CD14-positive monocyte (primary cell): ENCODE results near the gene ITPR1. TPM values are rescaled to one million over a fixed set of nuclear protein-coding genes. Genes with fewer than 3 reads are reported as not detected.

Source experiments
- DNase-seq, 3 donors: peaks; one replicate each; pipeline ENCODE4 v3.0.0-alpha.2; 2011 to 2022
- H2AFZ ChIP-seq: 2 replicates; pipeline ENCODE4 v1.6.0; 2012; ENCODE audit warnings: mild to moderate bottlenecking, low read depth, low read length, inconsistent platforms; ENCODE audit not compliant: insufficient read depth, poor library complexity, severe bottlenecking
- H3K27ac ChIP-seq, 2 donors: 1 replicate in 1 of 2; 2 replicates in 1 of 2; pipeline ENCODE4 v1.5.1; 2012 to 2013; ENCODE audit warnings: low read length in 2 of 2, control low read depth in 1 of 2, inconsistent platforms in 1 of 2, low read depth in 1 of 2, mild to moderate bottlenecking in 1 of 2
- H3K27me3 ChIP-seq, 2 donors: one replicate each; pipeline versions ENCODE4 v1.6.0 to v1.6.1; 2011 to 2013; ENCODE audit warnings: low read length in 2 of 2; ENCODE audit not compliant: control insufficient read depth in 2 of 2, insufficient read depth in 2 of 2
- H3K36me3 ChIP-seq, 2 donors: replicated peaks in 1 of 2; 1 replicate in 1 of 2; 2 replicates in 1 of 2; pipeline versions ENCODE4 v1.5.1 to v1.6.1; 2012 to 2013; ENCODE audit warnings: low read length in 2 of 2, control low read depth in 1 of 2, inconsistent platforms in 1 of 2, mild to moderate bottlenecking in 1 of 2; ENCODE audit not compliant: insufficient read depth in 2 of 2, control insufficient read depth in 1 of 2
- H3K4me1 ChIP-seq, 2 donors: 1 replicate in 1 of 2; 2 replicates in 1 of 2; pipeline versions ENCODE4 v1.5.1 to v1.6.1; 2012 to 2013; ENCODE audit warnings: low read length in 2 of 2, control low read depth in 1 of 2, inconsistent platforms in 1 of 2, mild to moderate bottlenecking in 1 of 2, moderate library complexity in 1 of 2; ENCODE audit not compliant: insufficient read depth in 2 of 2, control insufficient read depth in 1 of 2
- H3K4me2 ChIP-seq: replicated peaks from 2 replicates; pipeline ENCODE3; 2012; ENCODE audit warnings: low read length, moderate library complexity, mild to moderate bottlenecking; ENCODE audit not compliant: poor library complexity, severe bottlenecking; ENCODE audit errors: extremely low read depth
- H3K4me3 ChIP-seq, 3 experiments: fragments of 200-600 bp in 1 of 3; sonication (generic) in 1 of 3; replicated peaks in 1 of 3; 1 replicate in 2 of 3; 2 replicates in 1 of 3; pipeline ENCODE4 v1.5.1; 2011 to 2013; ENCODE audit warnings: low read length in 3 of 3, mild to moderate bottlenecking in 3 of 3, control low read depth in 2 of 3, low read depth in 2 of 3, inconsistent platforms in 1 of 3, moderate library complexity in 1 of 3
- H3K79me2 ChIP-seq: 2 replicates; pipeline ENCODE4 v1.6.0; 2012; ENCODE audit warnings: mild to moderate bottlenecking, control low read depth, inconsistent platforms, low read length, moderate library complexity; ENCODE audit not compliant: insufficient read depth
- H3K9ac ChIP-seq: 2 replicates; pipeline ENCODE4 v1.6.0; 2017; ENCODE audit warnings: low read length, mild to moderate bottlenecking; ENCODE audit not compliant: insufficient read depth, poor library complexity, severe bottlenecking
- H3K9me3 ChIP-seq, 2 donors: replicated peaks in 1 of 2; 1 replicate in 1 of 2; 2 replicates in 1 of 2; pipeline versions ENCODE4 v1.5.1 to v1.6.1; 2012 to 2013; ENCODE audit warnings: low read length in 2 of 2, control low read depth in 1 of 2; ENCODE audit not compliant: control insufficient read depth in 1 of 2, insufficient read depth in 1 of 2
- H4K20me1 ChIP-seq: 2 replicates; pipeline ENCODE4 v1.6.0; 2012; ENCODE audit warnings: mild to moderate bottlenecking, low read length, control low read depth, moderate library complexity; ENCODE audit not compliant: insufficient read depth
- H3K27ac Mint-ChIP-seq, 7 donors: one replicate each; pipeline ENCODE4 v1.8.0; 2020; ENCODE audit warnings: mild to moderate bottlenecking in 7 of 7, mixed read lengths in 7 of 7, moderate library complexity in 6 of 7, inconsistent platforms in 2 of 7
- H3K27me3 Mint-ChIP-seq, 3 donors: one replicate each; pipeline ENCODE4 v1.8.0; 2021 to 2022; ENCODE audit warnings: low read depth in 3 of 3, mild to moderate bottlenecking in 3 of 3, mixed read lengths in 3 of 3, moderate library complexity in 3 of 3, inconsistent platforms in 1 of 3
- H3K36me3 Mint-ChIP-seq, 2 donors: one replicate each; pipeline ENCODE4 v1.8.0; 2020; ENCODE audit warnings: mixed read lengths in 2 of 2, inconsistent platforms in 1 of 2, mild to moderate bottlenecking in 1 of 2
- H3K4me1 Mint-ChIP-seq: one replicate; pipeline ENCODE4 v1.8.0; 2020; ENCODE audit warnings: mild to moderate bottlenecking, mixed read lengths
- H3K4me3 Mint-ChIP-seq, 2 donors: one replicate each; pipeline ENCODE4 v1.8.0; 2020; ENCODE audit warnings: mild to moderate bottlenecking in 2 of 2, mixed read lengths in 2 of 2, moderate library complexity in 1 of 2
- H3K9me3 Mint-ChIP-seq, 7 donors: one replicate each; pipeline ENCODE4 v1.8.0; 2020 to 2022; ENCODE audit warnings: mixed read lengths in 7 of 7, mild to moderate bottlenecking in 6 of 7, moderate library complexity in 6 of 7, inconsistent platforms in 2 of 7
- CTCF ChIP-seq: fragments of 200-600 bp; IDR thresholded peaks from one replicate; pipeline ENCODE4 v1.8.0; 2022; ENCODE audit warnings: antibody characterized with exemption, mild to moderate bottlenecking
- WGBS: methylation state at CpG from one replicate; pipeline ENCODE4 v1.1.5; 2013; ENCODE audit warnings: missing lambda C conversion rate; ENCODE audit not compliant: insufficient coverage; 5-methylcytosine and 5-hydroxymethylcytosine counted together
- intact Hi-C, 2 donors: fragments of 100-400 bp; cut with micrococcal nuclease; formaldehyde crosslinking; loops; one replicate each; pipeline versions ENCODE4 v1.15.0 to v1.15.1; 2023
- polyA plus RNA-seq, 3 donors: library from polyadenylated mRNA; depleted of rRNA in 1 of 3; unstranded in 2 of 3; stranded (reverse) in 1 of 3; fragments of 300-500 nt in 2 of 3; fragments of >200 nt in 1 of 3; fragmentation: Illumina TruSeq in 2 of 3; gene quantifications; 1 replicate in 2 of 3; 2 replicates in 1 of 3; pipeline ENCODE4 v1.2.3, GENCODE V29; 2012 to 2021

The ITPR1 gene
- polyA plus RNA-seq, 3 donors = 3.2 to 21.1 (median 7.1) TPM

GRCh38 chr3:4812591-4812990 lies 319.4 kb downstream of the ITPR1 start:
- Histone ChIP-seq H3K79me2 (no peaks in the 10 kb centered on the region), H2AFZ (no peak overlapping the region), H3K36me3 (peaks cover 31 to 79% of the 10 kb centered on the region in 2 donors), H3K9ac (no peak overlapping the region), H3K27ac (no peak overlapping the region), H3K27me3 (no peaks in the 10 kb centered on the region), H4K20me1 (no peaks in the 10 kb centered on the region), H3K4me1 (peaks cover 11 to 13% of the 10 kb centered on the region in 2 donors), H3K4me2 (no peak overlapping the region), H3K9me3 (no peaks in the 10 kb centered on the region), H3K4me3 (no peak overlapping the region)
- Mint-ChIP-seq H3K27me3 (no peaks in the 10 kb centered on the region), H3K4me3 (no peak overlapping the region), H3K36me3 (peaks cover 66 to 72% of the 10 kb centered on the region in 2 donors), H3K4me1 (peaks cover 22% of the 10 kb centered on the region), H3K9me3 (peaks cover 0 to 4% (median 0%) of the 10 kb centered on the region in 7 donors), H3K27ac (no peak overlapping the region)
- no peak for TF ChIP-seq CTCF
- intact Hi-C loops = loop anchor here in 1 of 2 donors (5.0 kb wide), 1 partner anchor 55 kb away; no protein-coding TSS in a partner anchor
- DNase-seq = no peak
- WGBS = 100% methylated on average over 3 of the region's 5 CpGs

DNA sequence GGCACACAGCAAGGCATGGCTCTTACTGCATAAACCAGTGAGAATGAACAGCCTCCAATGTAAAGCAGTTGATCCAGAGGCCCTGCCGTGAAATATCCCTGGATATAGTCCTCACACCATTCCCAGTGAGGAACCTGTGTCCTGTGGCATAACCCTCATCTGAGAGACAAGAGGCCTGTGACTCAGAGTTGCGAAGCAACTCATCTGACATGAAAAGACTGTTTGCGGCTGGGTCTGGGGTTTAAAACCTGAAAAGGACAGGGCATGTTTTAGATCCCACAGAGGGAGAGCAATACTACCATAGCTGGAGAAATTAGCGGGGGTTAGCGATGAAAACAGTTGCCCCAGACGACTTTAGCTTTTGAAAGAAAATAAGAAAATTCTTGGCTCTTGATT lies 320.8 kb downstream of the ITPR1 start:
- H3K9me3 Mint-ChIP-seq = peaks cover 0 to 4% (median 0%) of the 10 kb centered on the region in 7 donors
- H3K4me3 ChIP-seq = peak overlapping the region in 1 of 3 experiments; percentile 58
- peak overlapping the region in 6 of 7 donors; percentile 69 to 91 (median 81) for H3K27ac Mint-ChIP-seq
- no peaks in the 10 kb centered on the region for H4K20me1 ChIP-seq
- DNase-seq = peak; percentile 33 to 62 (median 57)
- H3K27me3 ChIP-seq = no peaks in the 10 kb centered on the region
- WGBS = 67% methylated on average over 4 of the region's 6 CpGs
- peaks cover 22% of the 10 kb centered on the region for H3K4me1 Mint-ChIP-seq
- H3K36me3 ChIP-seq = peaks cover 33 to 79% of the 10 kb centered on the region in 2 donors
- H3K27me3 Mint-ChIP-seq = no peaks in the 10 kb centered on the region
- H2AFZ ChIP-seq = no peak overlapping the region
- no peaks in the 10 kb centered on the region for H3K79me2 ChIP-seq
- H3K36me3 Mint-ChIP-seq = peaks cover 65 to 78% of the 10 kb centered on the region in 2 donors
- intact Hi-C loops = loop anchor here in 1 of 2 donors (5.0 kb wide), 1 partner anchor 57 kb away; no protein-coding TSS in a partner anchor
- H3K4me3 Mint-ChIP-seq = peak overlapping the region; percentile 74 to 92
- no peaks in the 10 kb centered on the region for H3K9me3 ChIP-seq
- peaks cover 11 to 13% of the 10 kb centered on the region in 2 donors for H3K4me1 ChIP-seq
- peak overlapping the region; percentile 58 for H3K4me2 ChIP-seq
- no peak overlapping the region for H3K9ac ChIP-seq
- no peak for TF ChIP-seq CTCF
- H3K27ac ChIP-seq = peak overlapping the region in 1 of 2 donors; percentile 49
